Measurements from ENCODE around the gene NMNAT3. TPM values are rescaled to one million over a fixed set of nuclear protein-coding genes. Genes with fewer than 3 reads are reported as not detected.

NMNAT3 gene
- total RNA-seq, 1 donor from 2014 or later, result 13.6 TPM

- DNase-seq (ENCODE audit: low spot score in 2 of 2, unreplicated experiment in 2 of 2), result no peak
Measured at GRCh38 chr3:139686624-139687023, 8.9 kb upstream of the NMNAT3 start.

GRCh38 chr3:139686206-139686605 is 8.4 kb upstream of the NMNAT3 start:
- peaks cover 1% of the 10 kb centered on the region for H3K36me3 Mint-ChIP-seq
- H3K4me3 Mint-ChIP-seq, result no peak overlapping the region
- H3K27ac Mint-ChIP-seq, result no peak overlapping the region
- peaks cover 10% of the 10 kb centered on the region for H3K9me3 Mint-ChIP-seq
- H3K4me1 Mint-ChIP-seq, result peaks cover 5% of the 10 kb centered on the region
- no peak for TF ChIP-seq CTCF (IDR thresholded peaks at IDR 0.05; ENCODE audit: unreplicated experiment)
- H3K27me3 Mint-ChIP-seq (ENCODE audit: low read depth), result peaks cover 17% of the 10 kb centered on the region
- no peak for DNase-seq (ENCODE audit: low spot score in 2 of 2, unreplicated experiment in 2 of 2)

More at GRCh38 chr3:139686624-139687023, 8.9 kb upstream of the NMNAT3 start:
- H3K9me3 Mint-ChIP-seq, result peaks cover 10% of the 10 kb centered on the region
- H3K36me3 Mint-ChIP-seq, result peaks cover 1% of the 10 kb centered on the region
- TF ChIP-seq CTCF (IDR thresholded peaks at IDR 0.05; ENCODE audit: unreplicated experiment), result no peak
- peaks cover 17% of the 10 kb centered on the region for H3K27me3 Mint-ChIP-seq (ENCODE audit: low read depth)
- H3K4me3 Mint-ChIP-seq, result no peak overlapping the region
- peaks cover 9% of the 10 kb centered on the region for H3K4me1 Mint-ChIP-seq
- no peak overlapping the region for H3K27ac Mint-ChIP-seq

GRCh38 chr3:139679220-139679775 is 1.5 kb upstream of the NMNAT3 start:
- no peak overlapping the region for H3K27ac Mint-ChIP-seq
- peaks cover 5% of the 10 kb centered on the region for H3K9me3 Mint-ChIP-seq
- no peak overlapping the region for H3K4me3 Mint-ChIP-seq
- DNase-seq (ENCODE audit: low spot score in 2 of 2, unreplicated experiment in 2 of 2), result no peak
- TF ChIP-seq CTCF (IDR thresholded peaks at IDR 0.05; ENCODE audit: unreplicated experiment), result no peak
- peaks cover 13% of the 10 kb centered on the region for H3K4me1 Mint-ChIP-seq
- H3K36me3 Mint-ChIP-seq, result no peaks in the 10 kb centered on the region
- peaks cover 10% of the 10 kb centered on the region for H3K27me3 Mint-ChIP-seq (ENCODE audit: low read depth)

- peaks cover 13% of the 10 kb centered on the region for H3K27me3 Mint-ChIP-seq (ENCODE audit: low read depth)
Measured at GRCh38 chr3:139676632-139677387, 962 bp downstream of the NMNAT3 start.

GRCh38 chr3:139676108-139676507 is 1.7 kb downstream of the NMNAT3 start:
- H3K27ac Mint-ChIP-seq, result no peak overlapping the region
- H3K27me3 Mint-ChIP-seq (ENCODE audit: low read depth), result peaks cover 13% of the 10 kb centered on the region
- no peak for DNase-seq (ENCODE audit: low spot score in 2 of 2, unreplicated experiment in 2 of 2)
- peak overlapping the region; percentile 75 for H3K4me3 Mint-ChIP-seq
- H3K36me3 Mint-ChIP-seq, result no peaks in the 10 kb centered on the region
- peaks cover 21% of the 10 kb centered on the region for H3K4me1 Mint-ChIP-seq
- no peak for TF ChIP-seq CTCF (IDR thresholded peaks at IDR 0.05; ENCODE audit: unreplicated experiment)
- no peaks in the 10 kb centered on the region for H3K9me3 Mint-ChIP-seq

More at GRCh38 chr3:139676632-139677387, 962 bp downstream of the NMNAT3 start:
- DNase-seq (ENCODE audit: low spot score in 2 of 2, unreplicated experiment in 2 of 2), result no peak
- no peak for TF ChIP-seq CTCF (IDR thresholded peaks at IDR 0.05; ENCODE audit: unreplicated experiment)
- no peak overlapping the region for H3K27ac Mint-ChIP-seq
- H3K4me1 Mint-ChIP-seq, result peaks cover 16% of the 10 kb centered on the region
- H3K4me3 Mint-ChIP-seq, result peak overlapping the region; percentile 75
- no peaks in the 10 kb centered on the region for H3K36me3 Mint-ChIP-seq
- no peaks in the 10 kb centered on the region for H3K9me3 Mint-ChIP-seq

All from mesothelial cell of epicardium (in vitro differentiated cells).